Activated CD4-positive, alpha-beta T cell treated with anti-CD3 and anti-CD28 coated beads, Interleukin-2, amount 50 U/mL, for 1 hour (primary cell): ENCODE results near the gene LIAS.
"Not testable (repeated sequence)": the region's sequence is repeated elsewhere in the genome, so short reads cannot be mapped to it uniquely, and the experiment has no call there.

Experiments
- DNase-seq: peaks from one replicate; pipeline ENCODE4 v3.0.0-alpha.2; 2020

The LIAS gene

GRCh38 chr4:39502019-39502663 is 43.3 kb downstream of the LIAS start:
- DNase-seq: no peak

DNA sequence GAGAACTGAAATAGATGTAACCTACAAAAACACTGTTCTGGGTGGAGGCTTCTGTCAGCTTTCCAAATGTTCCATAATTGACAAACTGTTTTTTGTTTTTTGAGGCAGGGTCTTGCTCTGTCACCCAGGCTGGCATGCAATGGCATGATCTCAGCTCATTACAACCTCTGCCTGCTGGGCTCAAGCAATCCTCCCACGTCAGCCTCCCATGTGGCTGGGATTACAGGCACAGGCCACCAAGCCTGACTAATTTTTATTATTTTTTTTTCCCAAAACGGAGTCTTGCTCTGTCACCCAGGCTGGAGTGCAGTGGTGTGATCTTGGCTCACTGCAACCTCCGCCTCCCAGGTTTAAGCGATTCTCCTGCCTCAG is 43.8 kb downstream of the LIAS start:
- not testable (repeated sequence) for DNase-seq

- DNase-seq: no peak
Measured at GRCh38 chr4:39504538-39504937, 45.7 kb downstream of the LIAS start.

GRCh38 chr4:39505581-39505980 is 46.7 kb downstream of the LIAS start:
- DNase-seq: no peak

GRCh38 chr4:39510348-39510929 is 51.6 kb downstream of the LIAS start:
- no peak for DNase-seq

GRCh38 chr4:39514266-39514665 is 55.4 kb downstream of the LIAS start:
- DNase-seq: not testable (repeated sequence)

- DNase-seq: no peak
Measured at GRCh38 chr4:39514888-39515401, 56.1 kb downstream of the LIAS start.

DNA sequence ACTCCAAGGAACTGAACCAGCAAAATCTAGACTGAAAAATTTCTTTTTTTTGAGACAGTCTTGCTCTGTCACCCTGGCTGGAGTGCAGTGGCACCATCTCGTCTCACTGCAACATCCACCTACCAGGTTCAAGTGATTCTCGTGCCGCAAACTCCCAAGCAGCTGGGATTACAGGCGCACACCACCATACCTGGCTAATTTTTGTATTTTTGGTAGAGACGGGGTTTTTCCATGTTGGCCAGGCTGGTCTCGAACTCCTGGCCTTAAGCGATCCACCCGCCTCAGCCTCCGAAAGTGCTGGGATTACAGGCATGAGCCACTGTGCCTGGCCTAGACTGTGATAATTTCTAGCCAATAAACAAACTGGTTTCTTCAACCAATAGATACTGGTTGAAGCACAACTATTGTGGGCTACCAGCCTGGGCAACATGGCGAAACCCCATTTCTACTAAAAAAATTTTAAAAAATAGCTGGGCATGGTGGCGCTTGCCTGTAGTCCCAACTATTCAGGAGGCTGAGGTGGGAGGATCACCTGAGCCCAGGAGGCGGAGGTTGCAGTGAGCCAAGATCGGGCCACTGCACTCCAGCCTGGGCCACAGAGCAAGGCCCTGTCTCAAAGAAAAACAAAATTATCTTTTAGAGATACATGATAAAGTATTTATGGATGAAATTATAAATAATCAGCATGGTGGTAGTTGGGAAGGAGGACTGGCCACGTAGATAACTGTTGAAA is 57.0 kb downstream of the LIAS start:
- not testable (repeated sequence) for DNase-seq

GRCh38 chr4:39516407-39516966 is 57.6 kb downstream of the LIAS start:
- no peak for DNase-seq

GRCh38 chr4:39518484-39518883 is 59.6 kb downstream of the LIAS start:
- DNase-seq: no peak

- DNase-seq: no peak
Measured at GRCh38 chr4:39521253-39521919, 62.5 kb downstream of the LIAS start.

GRCh38 chr4:39522068-39522467 is 63.2 kb downstream of the LIAS start:
- no peak for DNase-seq

- DNase-seq: no peak
Measured at GRCh38 chr4:39524161-39524957, 65.5 kb downstream of the LIAS start.

GRCh38 chr4:39525822-39526690 is 67.2 kb downstream of the LIAS start:
- DNase-seq: no peak

- peak; percentile 1 for DNase-seq
Measured at GRCh38 chr4:39526765-39527295, 68.0 kb downstream of the LIAS start.

DNA sequence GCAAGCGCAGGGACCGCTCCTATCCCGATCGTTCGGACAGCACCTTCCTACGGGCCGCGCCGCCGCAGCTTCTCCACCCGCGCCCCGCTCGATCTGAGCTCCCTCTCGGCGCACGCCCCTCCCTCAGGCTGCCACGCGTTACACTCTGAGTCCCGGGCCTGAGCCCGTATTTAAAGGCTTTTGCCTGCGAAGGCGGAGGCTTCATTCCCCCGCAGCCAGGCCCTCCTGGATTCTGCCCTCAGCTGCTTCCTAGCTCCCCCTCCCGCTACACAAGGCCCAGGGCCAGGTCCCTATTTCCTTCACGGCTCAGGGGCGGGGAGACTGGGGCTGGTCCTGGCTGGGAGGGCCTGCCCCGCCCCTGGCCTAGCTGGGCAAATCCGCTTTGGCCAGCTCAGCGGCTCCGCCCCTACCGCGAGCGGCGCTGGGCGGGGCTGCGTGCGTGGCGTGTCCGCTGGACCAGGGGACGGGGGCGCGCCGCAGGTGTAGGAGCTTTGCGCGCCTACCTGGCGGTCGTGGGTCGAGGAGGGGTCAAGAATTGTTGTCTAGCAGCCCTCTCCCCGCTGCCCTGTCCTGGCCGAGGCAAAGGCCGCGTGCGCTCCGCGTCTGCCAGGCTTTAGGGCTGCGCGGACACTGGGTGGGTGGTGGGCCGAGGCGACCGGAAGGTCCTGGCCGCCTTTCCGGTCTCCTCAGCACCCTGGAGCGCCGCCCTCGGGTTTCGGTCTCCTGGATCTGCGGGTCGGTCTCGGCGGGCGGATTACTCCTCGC is 68.6 kb downstream of the LIAS start, which contains the start of gene UGDH:
Gene UGDH (minus strand): TSS at position 144 of the 765 bp plus-strand sequence. CDS start 5,927 bp downstream, outside the sequence.
- DNase-seq: peak; percentile 87

DNA sequence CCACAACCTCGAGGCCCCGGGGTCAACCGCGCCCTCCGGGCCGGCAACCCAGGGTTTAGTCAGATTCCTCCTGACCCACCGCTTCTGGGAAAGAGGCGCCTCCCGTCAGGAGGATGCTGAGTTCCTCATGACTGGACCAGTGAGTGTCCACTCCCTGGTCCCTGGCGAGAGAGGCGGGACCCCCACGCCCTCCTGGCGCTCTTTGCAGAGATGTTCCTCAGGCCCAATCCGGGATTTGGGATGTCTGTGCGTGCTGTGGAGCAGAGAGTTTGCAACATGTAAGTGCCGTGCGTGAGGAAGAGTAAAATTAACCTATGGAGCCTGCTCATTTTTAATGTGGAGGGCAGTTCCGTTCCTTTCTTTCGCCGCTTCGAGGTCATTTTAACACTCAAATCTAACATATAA is 69.2 kb downstream of the LIAS start:
- DNase-seq: no peak
